PC-9 (cell line): ENCODE measurements around the gene C17orf58. TPM values are rescaled to one million over a fixed set of nuclear protein-coding genes. Genes with fewer than 3 reads are reported as not detected.

Experiments
- BruUV-seq: library from RNA; stranded (reverse); fragments of 400-500 nt; replicated peaks from 2 replicates; lab custom pipeline; 2021; lab: Mats Ljungman, UMichigan
- CTCF ChIA-PET: fragments of 300-600 bp; sonication (Branson Sonifier 250); formaldehyde crosslinking; loops from one replicate; lab custom pipeline; 2022; ENCODE audit warnings: antibody characterized with exemption; lab: Charles Lee
- POLR2A ChIA-PET: fragments of 300-600 bp; sonication (Branson Sonifier 250); formaldehyde crosslinking; loops from one replicate; lab custom pipeline; 2022; ENCODE audit warnings: antibody characterized with exemption; ENCODE audit not compliant: unreplicated experiment; lab: Charles Lee
- DNase-seq, 2 experiments: peaks; one replicate each; pipeline versions ENCODE4 v3.0.0 to v3.0.0-alpha.2; 2015 to 2022; ENCODE audit warnings: mixed read lengths in 1 of 2
- H2AFZ ChIP-seq: fragments of 200-600 bp; sonication (generic); 2 replicates; pipeline ENCODE4 v1.8.1; 2017; ENCODE audit warnings: antibody characterized with exemption
- H3F3A ChIP-seq: fragments of 200-600 bp; sonication (generic); 2 replicates; pipeline ENCODE4 v1.8.1; 2017; ENCODE audit warnings: antibody characterized with exemption, mild to moderate bottlenecking, low read depth; ENCODE audit not compliant: insufficient read depth
- H3K27ac ChIP-seq: fragments of 200-600 bp; sonication (generic); 2 replicates; pipeline ENCODE4 v1.6.1; 2016; ENCODE audit warnings: mixed run types
- H3K27me3 ChIP-seq: fragments of 200-600 bp; sonication (generic); 2 replicates; pipeline ENCODE4 v1.6.1; 2016; ENCODE audit warnings: low read depth, mixed run types; ENCODE audit not compliant: insufficient read depth
- H3K36me3 ChIP-seq: fragments of 200-600 bp; sonication (generic); 2 replicates; pipeline ENCODE4 v1.6.1; 2016; ENCODE audit warnings: low read depth, mixed run types
- H3K4me1 ChIP-seq: fragments of 200-600 bp; sonication (generic); replicated peaks from 2 replicates; pipeline ENCODE4 v1.6.1; 2016; ENCODE audit warnings: mixed run types; ENCODE audit not compliant: insufficient read depth
- H3K4me2 ChIP-seq: fragments of 200-600 bp; sonication (generic); 2 replicates; pipeline ENCODE4 v1.6.1; 2017; ENCODE audit warnings: mixed run types
- H3K4me3 ChIP-seq: fragments of 200-600 bp; sonication (generic); 2 replicates; pipeline ENCODE4 v1.6.1; 2016; ENCODE audit warnings: mixed run types
- H3K79me2 ChIP-seq: fragments of 200-600 bp; sonication (generic); 2 replicates; pipeline ENCODE4 v1.6.1; 2017; ENCODE audit warnings: low read depth, mixed run types
- H3K9me2 ChIP-seq: fragments of 200-600 bp; sonication (generic); 2 replicates; pipeline ENCODE4 v1.8.1; 2017; ENCODE audit warnings: mild to moderate bottlenecking; ENCODE audit not compliant: insufficient read depth
- H3K9me3 ChIP-seq: fragments of 200-600 bp; sonication (generic); 2 replicates; pipeline ENCODE4 v1.8.1; 2016; ENCODE audit warnings: low read depth; ENCODE audit not compliant: insufficient read depth
- H4K20me1 ChIP-seq: fragments of 200-600 bp; sonication (generic); 2 replicates; pipeline ENCODE4 v1.8.1; 2017; ENCODE audit not compliant: insufficient read depth
- EZH2 ChIP-seq: fragments of 200-600 bp; sonication (generic); IDR thresholded peaks from 2 replicates; pipeline ENCODE4 v1.8.0; 2017; ENCODE audit warnings: antibody characterized with exemption, low read depth
- intact Hi-C: fragments of 100-400 bp; cut with micrococcal nuclease; formaldehyde crosslinking; loops from one replicate; pipeline ENCODE4 v1.10.0; 2022; ENCODE audit not compliant: unreplicated experiment
- total RNA-seq: library from RNA; stranded (reverse); gene quantifications from 2 replicates; pipeline ENCODE4 v1.2.3, GENCODE V29; 2021
- TF ChIP-seq, protein P1 (sequence below): fragments of 200-600 bp; sonication (generic); conservative IDR thresholded peaks from 2 replicates; pipeline ENCODE4 v1.6.1; 2017; ENCODE audit warnings: mixed run types, antibody characterized with exemption, mild to moderate bottlenecking, moderate library complexity

C17orf58 gene
- total RNA-seq, 1 experiment from 2014 or later = 14.5 TPM

DNA sequence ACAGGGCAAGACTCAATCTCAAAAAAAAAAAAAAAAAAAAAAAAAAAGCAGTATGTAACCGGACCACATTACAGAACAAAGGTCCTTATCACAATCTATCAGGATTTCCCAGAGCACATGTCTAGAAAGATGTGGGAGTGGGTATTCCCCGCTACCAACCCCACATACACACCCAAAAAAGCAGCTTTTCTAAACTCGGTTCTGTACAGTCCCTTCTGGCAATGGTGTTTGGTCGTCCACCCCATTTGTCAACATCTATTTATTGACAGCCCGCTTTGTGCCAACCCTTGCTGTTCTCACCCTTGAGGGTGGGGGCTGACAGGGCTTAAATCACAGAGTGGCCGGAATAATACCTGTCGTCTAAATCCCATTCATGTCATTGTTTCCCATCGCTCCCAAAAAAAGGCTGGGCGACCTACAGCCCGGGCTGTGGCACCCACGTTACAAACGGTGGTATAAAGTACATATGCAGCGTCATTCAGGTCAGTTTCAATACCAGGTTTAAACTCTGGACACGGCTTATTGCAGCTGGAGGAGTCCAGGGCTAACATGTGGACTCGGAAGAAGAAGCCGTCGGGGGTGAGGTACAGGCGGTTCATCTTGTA lies 3.6 kb downstream of the C17orf58 start:
- Histone ChIP-seq H3K4me3 (peak overlapping the region; percentile 67), H3K9me2 (no peaks in the 10 kb centered on the region), H3K4me2 (peak overlapping the region; percentile 81), H3K27ac (peak overlapping the region; percentile 56), H2AFZ (peak overlapping the region; percentile 98), H3K9me3 (no peaks in the 10 kb centered on the region), H3K27me3 (no peaks in the 10 kb centered on the region), H3K79me2 (no peaks in the 10 kb centered on the region), H4K20me1 (no peaks in the 10 kb centered on the region), H3K36me3 (0 out of 2 replicates have a peak, but pooled peaks cover 3% of the 10 kb centered on the region), H3F3A (peaks cover 37% of the 10 kb centered on the region), H3K4me1 (peaks cover 26% of the 10 kb centered on the region)
- TF ChIP-seq, protein P1, sequence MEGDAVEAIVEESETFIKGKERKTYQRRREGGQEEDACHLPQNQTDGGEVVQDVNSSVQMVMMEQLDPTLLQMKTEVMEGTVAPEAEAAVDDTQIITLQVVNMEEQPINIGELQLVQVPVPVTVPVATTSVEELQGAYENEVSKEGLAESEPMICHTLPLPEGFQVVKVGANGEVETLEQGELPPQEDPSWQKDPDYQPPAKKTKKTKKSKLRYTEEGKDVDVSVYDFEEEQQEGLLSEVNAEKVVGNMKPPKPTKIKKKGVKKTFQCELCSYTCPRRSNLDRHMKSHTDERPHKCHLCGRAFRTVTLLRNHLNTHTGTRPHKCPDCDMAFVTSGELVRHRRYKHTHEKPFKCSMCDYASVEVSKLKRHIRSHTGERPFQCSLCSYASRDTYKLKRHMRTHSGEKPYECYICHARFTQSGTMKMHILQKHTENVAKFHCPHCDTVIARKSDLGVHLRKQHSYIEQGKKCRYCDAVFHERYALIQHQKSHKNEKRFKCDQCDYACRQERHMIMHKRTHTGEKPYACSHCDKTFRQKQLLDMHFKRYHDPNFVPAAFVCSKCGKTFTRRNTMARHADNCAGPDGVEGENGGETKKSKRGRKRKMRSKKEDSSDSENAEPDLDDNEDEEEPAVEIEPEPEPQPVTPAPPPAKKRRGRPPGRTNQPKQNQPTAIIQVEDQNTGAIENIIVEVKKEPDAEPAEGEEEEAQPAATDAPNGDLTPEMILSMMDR = no peak
- no peak for TF ChIP-seq EZH2
- CTCF ChIA-PET = interaction anchor here (0.6 kb wide), 1 partner anchor 652 kb away, joined by 6 read pairs; no protein-coding TSS in a partner anchor
- no TSS peak for BruUV-seq
- POLR2A ChIA-PET = no interaction called here
- no peak for DNase-seq
- intact Hi-C loops = loop anchor here (1.0 to 10.0 kb wide), 3 partner anchors 109 to 1334 kb away; partner anchors contain the start of gene ABCA5

DNA sequence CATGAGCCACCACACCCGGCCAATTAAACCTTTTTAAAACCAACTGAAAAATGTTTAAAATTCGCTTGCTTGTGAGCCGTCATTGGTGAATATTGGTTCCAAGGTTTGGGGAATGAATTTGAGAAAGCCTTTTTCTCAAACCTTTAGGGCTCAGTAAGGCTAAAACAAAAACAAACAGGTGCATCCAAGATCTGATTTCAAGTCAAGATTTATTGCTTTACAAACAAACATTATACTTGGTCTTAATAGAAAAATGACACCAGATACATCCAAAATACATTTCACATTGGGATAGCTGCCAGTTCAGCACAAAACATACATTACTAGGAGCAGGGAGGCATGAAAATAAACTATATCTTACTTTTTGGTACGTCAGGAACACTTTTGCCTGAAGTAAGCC lies 5.4 kb downstream of the C17orf58 start:
- Histone ChIP-seq H3K36me3 (0 out of 2 replicates have a peak, but pooled peaks cover 3% of the 10 kb centered on the region), H2AFZ (no peak overlapping the region), H3K9me3 (no peaks in the 10 kb centered on the region), H3K4me1 (peaks cover 24% of the 10 kb centered on the region), H3K79me2 (no peaks in the 10 kb centered on the region), H3K4me2 (no peak overlapping the region), H4K20me1 (no peaks in the 10 kb centered on the region), H3K9me2 (no peaks in the 10 kb centered on the region), H3K27me3 (no peaks in the 10 kb centered on the region), H3F3A (peaks cover 37% of the 10 kb centered on the region), H3K27ac (no peak overlapping the region), H3K4me3 (no peak overlapping the region)
- ChIA-PET POLR2A (no interaction called here), CTCF (no interaction called here)
- BruUV-seq = no TSS peak
- no peak for TF ChIP-seq EZH2
- TF ChIP-seq, protein P1 = no peak
- intact Hi-C loops = loop anchor here (10.0 kb wide), 1 partner anchor 214 kb away; no protein-coding TSS in a partner anchor
- DNase-seq = no peak

- no peak overlapping the region for H3K27ac ChIP-seq
- no peaks in the 10 kb centered on the region for H4K20me1 ChIP-seq
- H3K36me3 ChIP-seq = no peaks in the 10 kb centered on the region
- H3K4me2 ChIP-seq = no peak overlapping the region
- H3F3A ChIP-seq = peaks cover 3% of the 10 kb centered on the region
- no peak overlapping the region for H3K4me3 ChIP-seq
- no peaks in the 10 kb centered on the region for H3K79me2 ChIP-seq
- CTCF ChIA-PET = no interaction called here
- intact Hi-C loops = no loop called here
- H3K4me1 ChIP-seq = no peaks in the 10 kb centered on the region
- no TSS peak for BruUV-seq
- TF ChIP-seq EZH2 = no peak
- TF ChIP-seq, protein P1 = no peak
- no peaks in the 10 kb centered on the region for H3K27me3 ChIP-seq
- H3K9me2 ChIP-seq = no peaks in the 10 kb centered on the region
- H2AFZ ChIP-seq = no peak overlapping the region
- H3K9me3 ChIP-seq = no peaks in the 10 kb centered on the region
- DNase-seq = no peak
- POLR2A ChIA-PET = no interaction called here
Observed at GRCh38 chr17:67983383-67983688, 12.9 kb downstream of the C17orf58 start.
